HL-60 (cell line): ENCODE results near the gene DNAJC1.

Source experiments
- DNase-seq, 2 experiments: peaks; one replicate each; pipeline ENCODE4 v3.0.0-alpha.2; 2010 to 2020; ENCODE audit warnings: low read depth in 1 of 2, low spot score in 1 of 2
- H3K27ac ChIP-seq: fragments of 250-450 bp; sonication (Bioruptor Pico); replicated peaks from 2 replicates; pipeline ENCODE4 v1.5.1; 2020; ENCODE audit warnings: mild to moderate bottlenecking, moderate library complexity
- H3K27me3 ChIP-seq: fragments of 250-450 bp; sonication (Bioruptor Pico); 2 replicates; pipeline ENCODE4 v1.5.1; 2021; ENCODE audit warnings: mild to moderate bottlenecking, moderate library complexity; ENCODE audit not compliant: insufficient read depth, poor library complexity, severe bottlenecking
- H3K4me3 ChIP-seq: replicated peaks from 2 replicates; pipeline ENCODE4 v1.5.1; 2011; ENCODE audit warnings: mild to moderate bottlenecking, control low read depth, low read length; ENCODE audit not compliant: insufficient read depth
- GABPA ChIP-seq: IDR thresholded peaks from 2 replicates; pipeline ENCODE4 v1.6.1; 2012; ENCODE audit warnings: low read depth
- POLR2AphosphoS5 ChIP-seq: IDR thresholded peaks from 2 replicates; pipeline ENCODE4 v1.6.1; 2012; ENCODE audit warnings: low read depth
- SPI1 ChIP-seq: IDR thresholded peaks from 2 replicates; pipeline ENCODE4 v1.6.1; 2012; ENCODE audit warnings: low read depth, mild to moderate bottlenecking, borderline replicate concordance
- TF ChIP-seq, protein P1 (sequence below): IDR thresholded peaks from one replicate; pipeline ENCODE4 v1.5.1; 2011; ENCODE audit warnings: low read length, control low read depth, inconsistent platforms; ENCODE audit not compliant: insufficient read depth
- TF ChIP-seq, protein P2 (sequence below): IDR thresholded peaks from 2 replicates; pipeline ENCODE4 v1.6.1; 2012; ENCODE audit warnings: low read depth; ENCODE audit not compliant: insufficient replicate concordance

Gene DNAJC1

DNA sequence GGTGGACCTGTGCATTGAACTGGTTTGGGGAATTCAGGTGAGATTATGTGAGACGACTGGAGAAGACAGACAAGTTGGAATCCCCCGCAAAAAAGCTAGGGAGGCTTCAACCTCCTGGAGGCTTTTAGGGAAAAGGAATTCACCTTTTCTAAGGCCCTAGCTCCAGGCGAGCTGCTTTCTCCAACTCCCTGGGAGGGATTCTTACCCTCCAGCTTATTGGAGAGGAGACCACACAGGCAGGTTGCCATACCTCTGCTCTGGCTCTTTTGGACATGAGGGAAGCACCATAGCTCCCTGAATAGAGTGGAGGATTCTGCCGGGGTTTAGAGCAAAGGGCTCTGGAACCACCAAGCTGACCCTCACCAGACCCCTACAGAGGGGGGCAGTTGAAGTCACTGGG is 255.7 kb downstream of the DNAJC1 start:
- no peaks in the 10 kb centered on the region for H3K27me3 ChIP-seq
- H3K27ac ChIP-seq: no peak overlapping the region
- no peak for DNase-seq
- TF ChIP-seq POLR2AphosphoS5: no peak
- TF ChIP-seq, protein P1, sequence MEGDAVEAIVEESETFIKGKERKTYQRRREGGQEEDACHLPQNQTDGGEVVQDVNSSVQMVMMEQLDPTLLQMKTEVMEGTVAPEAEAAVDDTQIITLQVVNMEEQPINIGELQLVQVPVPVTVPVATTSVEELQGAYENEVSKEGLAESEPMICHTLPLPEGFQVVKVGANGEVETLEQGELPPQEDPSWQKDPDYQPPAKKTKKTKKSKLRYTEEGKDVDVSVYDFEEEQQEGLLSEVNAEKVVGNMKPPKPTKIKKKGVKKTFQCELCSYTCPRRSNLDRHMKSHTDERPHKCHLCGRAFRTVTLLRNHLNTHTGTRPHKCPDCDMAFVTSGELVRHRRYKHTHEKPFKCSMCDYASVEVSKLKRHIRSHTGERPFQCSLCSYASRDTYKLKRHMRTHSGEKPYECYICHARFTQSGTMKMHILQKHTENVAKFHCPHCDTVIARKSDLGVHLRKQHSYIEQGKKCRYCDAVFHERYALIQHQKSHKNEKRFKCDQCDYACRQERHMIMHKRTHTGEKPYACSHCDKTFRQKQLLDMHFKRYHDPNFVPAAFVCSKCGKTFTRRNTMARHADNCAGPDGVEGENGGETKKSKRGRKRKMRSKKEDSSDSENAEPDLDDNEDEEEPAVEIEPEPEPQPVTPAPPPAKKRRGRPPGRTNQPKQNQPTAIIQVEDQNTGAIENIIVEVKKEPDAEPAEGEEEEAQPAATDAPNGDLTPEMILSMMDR: no peak
- TF ChIP-seq, protein P2, sequence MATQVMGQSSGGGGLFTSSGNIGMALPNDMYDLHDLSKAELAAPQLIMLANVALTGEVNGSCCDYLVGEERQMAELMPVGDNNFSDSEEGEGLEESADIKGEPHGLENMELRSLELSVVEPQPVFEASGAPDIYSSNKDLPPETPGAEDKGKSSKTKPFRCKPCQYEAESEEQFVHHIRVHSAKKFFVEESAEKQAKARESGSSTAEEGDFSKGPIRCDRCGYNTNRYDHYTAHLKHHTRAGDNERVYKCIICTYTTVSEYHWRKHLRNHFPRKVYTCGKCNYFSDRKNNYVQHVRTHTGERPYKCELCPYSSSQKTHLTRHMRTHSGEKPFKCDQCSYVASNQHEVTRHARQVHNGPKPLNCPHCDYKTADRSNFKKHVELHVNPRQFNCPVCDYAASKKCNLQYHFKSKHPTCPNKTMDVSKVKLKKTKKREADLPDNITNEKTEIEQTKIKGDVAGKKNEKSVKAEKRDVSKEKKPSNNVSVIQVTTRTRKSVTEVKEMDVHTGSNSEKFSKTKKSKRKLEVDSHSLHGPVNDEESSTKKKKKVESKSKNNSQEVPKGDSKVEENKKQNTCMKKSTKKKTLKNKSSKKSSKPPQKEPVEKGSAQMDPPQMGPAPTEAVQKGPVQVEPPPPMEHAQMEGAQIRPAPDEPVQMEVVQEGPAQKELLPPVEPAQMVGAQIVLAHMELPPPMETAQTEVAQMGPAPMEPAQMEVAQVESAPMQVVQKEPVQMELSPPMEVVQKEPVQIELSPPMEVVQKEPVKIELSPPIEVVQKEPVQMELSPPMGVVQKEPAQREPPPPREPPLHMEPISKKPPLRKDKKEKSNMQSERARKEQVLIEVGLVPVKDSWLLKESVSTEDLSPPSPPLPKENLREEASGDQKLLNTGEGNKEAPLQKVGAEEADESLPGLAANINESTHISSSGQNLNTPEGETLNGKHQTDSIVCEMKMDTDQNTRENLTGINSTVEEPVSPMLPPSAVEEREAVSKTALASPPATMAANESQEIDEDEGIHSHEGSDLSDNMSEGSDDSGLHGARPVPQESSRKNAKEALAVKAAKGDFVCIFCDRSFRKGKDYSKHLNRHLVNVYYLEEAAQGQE: no peak
- no peak for TF ChIP-seq GABPA
- no peak for TF ChIP-seq SPI1
- no peak overlapping the region for H3K4me3 ChIP-seq

DNA sequence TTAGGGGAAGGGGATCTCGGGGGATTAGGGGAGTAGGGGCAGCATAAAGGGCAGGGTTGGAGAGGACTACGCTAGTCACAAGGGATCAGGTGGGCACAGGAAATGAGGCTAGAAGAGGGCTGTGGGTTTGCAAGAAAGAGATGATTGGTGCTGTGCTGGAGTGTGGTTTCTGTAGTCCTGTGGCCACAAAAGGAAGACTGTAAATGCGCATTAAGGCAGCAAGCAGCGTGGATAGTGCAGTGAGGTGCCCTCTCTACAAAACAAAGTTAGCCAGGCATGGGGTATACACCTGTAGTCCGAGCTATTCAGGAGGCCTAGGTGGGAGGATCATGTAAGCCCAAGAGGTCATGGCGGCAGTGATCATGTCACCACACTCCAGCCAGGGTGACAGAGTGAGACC is 257.4 kb downstream of the DNAJC1 start:
- Histone ChIP-seq H3K27ac (no peak overlapping the region), H3K4me3 (no peak overlapping the region), H3K27me3 (no peaks in the 10 kb centered on the region)
- TF ChIP-seq, protein P1: no peak
- DNase-seq: no peak

DNA sequence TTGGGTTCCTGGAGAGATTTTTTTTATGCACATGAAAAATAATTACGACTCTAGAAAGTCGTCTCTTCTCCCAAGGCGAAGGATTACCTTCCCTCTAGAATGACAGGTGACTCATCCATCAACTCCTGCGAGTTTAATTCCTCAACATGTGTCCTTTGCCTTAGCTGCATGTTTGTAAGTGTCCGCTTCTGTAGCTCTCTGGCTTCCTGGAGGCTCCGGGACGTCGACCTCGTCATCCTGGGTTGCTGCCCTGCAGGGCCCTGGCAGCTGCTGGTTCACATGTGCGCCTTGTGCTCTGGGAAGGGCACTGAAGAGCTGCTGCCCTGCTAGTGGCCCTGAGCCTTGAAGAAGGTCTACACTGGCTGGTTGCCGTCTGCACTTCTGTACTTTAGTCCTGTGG is 259.3 kb downstream of the DNAJC1 start:
- no peak for TF ChIP-seq SPI1
- Histone ChIP-seq H3K4me3 (no peak overlapping the region), H3K27me3 (no peaks in the 10 kb centered on the region), H3K27ac (no peak overlapping the region)
- DNase-seq: no peak

GRCh38 chr10:21742740-21743412 is 260.7 kb downstream of the DNAJC1 start:
- H3K4me3 ChIP-seq: no peak overlapping the region
- TF ChIP-seq POLR2AphosphoS5 (no peak), SPI1 (no peak)
- TF ChIP-seq, protein P1: no peak
- TF ChIP-seq, protein P2: no peak
- H3K27ac ChIP-seq: no peak overlapping the region
- no peak for DNase-seq
- no peaks in the 10 kb centered on the region for H3K27me3 ChIP-seq
